Parathyroid adenoma (tissue), 2 donors: ENCODE results near the gene TAS2R31.

Experiments used
- H2AFZ ChIP-seq: fragments of 300-600 bp; sonication (generic); one replicate; pipeline ENCODE4 v1.7.0; 2017; ENCODE audit warnings: antibody characterized with exemption, mild to moderate bottlenecking
- H3K27ac ChIP-seq: fragments of 300-600 bp; sonication (generic); one replicate; pipeline ENCODE4 v1.7.0; 2017
- H3K27me3 ChIP-seq: fragments of 300-600 bp; sonication (generic); one replicate; pipeline ENCODE4 v1.7.0; 2017; ENCODE audit warnings: low read length; ENCODE audit not compliant: control insufficient read depth, insufficient read depth
- H3K36me3 ChIP-seq: fragments of 300-600 bp; sonication (generic); one replicate; pipeline ENCODE4 v1.7.0; 2017; ENCODE audit warnings: low read length; ENCODE audit not compliant: control insufficient read depth, insufficient read depth
- H3K4me1 ChIP-seq: fragments of 300-600 bp; sonication (generic); one replicate; pipeline ENCODE4 v1.7.0; 2017; ENCODE audit warnings: control low read depth
- H3K4me2 ChIP-seq: fragments of 300-600 bp; sonication (generic); one replicate; pipeline ENCODE4 v1.7.0; 2017; ENCODE audit warnings: low read length
- H3K4me3 ChIP-seq: fragments of 300-600 bp; sonication (generic); one replicate; pipeline ENCODE4 v1.7.0; 2017; ENCODE audit warnings: low read depth, low read length
- H3K79me2 ChIP-seq: fragments of 300-600 bp; sonication (generic); one replicate; pipeline ENCODE4 v1.7.0; 2017; ENCODE audit warnings: control low read depth
- H3K9ac ChIP-seq: fragments of 300-600 bp; sonication (generic); one replicate; pipeline ENCODE4 v1.7.0; 2017; ENCODE audit warnings: mild to moderate bottlenecking
- H3K9me3 ChIP-seq: fragments of 300-600 bp; sonication (generic); one replicate; pipeline ENCODE4 v1.7.0; 2017; ENCODE audit warnings: low read length; ENCODE audit not compliant: control insufficient read depth
- TF ChIP-seq, protein P1 (sequence below): fragments of 300-600 bp; sonication (generic); IDR thresholded peaks from one replicate; pipeline ENCODE4 v1.7.0; 2017; ENCODE audit warnings: antibody characterized with exemption, mild to moderate bottlenecking
- donor health status: primary hyperparathyroidism.

The TAS2R31 gene

DNA sequence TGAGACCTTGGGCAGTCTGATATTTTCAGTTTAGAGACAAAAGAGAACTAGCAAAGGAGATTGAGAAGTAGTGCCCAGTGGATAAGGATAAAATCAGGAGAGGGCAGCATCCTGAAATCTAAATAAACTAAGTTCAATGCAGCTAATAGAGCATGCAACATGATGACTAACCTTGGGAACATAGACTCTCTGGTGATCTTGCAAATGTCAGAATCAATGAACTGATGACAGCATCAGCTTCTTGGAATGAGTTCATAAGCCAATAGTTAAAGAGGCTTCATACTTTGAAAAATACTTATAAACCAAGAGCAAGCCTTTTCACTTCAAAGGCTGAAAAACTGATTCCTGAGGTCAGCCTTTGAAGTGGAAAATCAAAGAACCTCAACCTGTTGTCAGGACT lies 17.0 kb downstream of the TAS2R31 start:
- Histone ChIP-seq H3K4me3 (no peak overlapping the region), H3K36me3 (no peaks in the 10 kb centered on the region), H3K27ac (no peak overlapping the region), H3K4me2 (no peak overlapping the region), H3K9ac (no peak overlapping the region), H3K9me3 (no peaks in the 10 kb centered on the region), H2AFZ (no peak overlapping the region), H3K4me1 (no peaks in the 10 kb centered on the region), H3K79me2 (peaks cover 4% of the 10 kb centered on the region), H3K27me3 (no peaks in the 10 kb centered on the region)
- TF ChIP-seq, protein P1, sequence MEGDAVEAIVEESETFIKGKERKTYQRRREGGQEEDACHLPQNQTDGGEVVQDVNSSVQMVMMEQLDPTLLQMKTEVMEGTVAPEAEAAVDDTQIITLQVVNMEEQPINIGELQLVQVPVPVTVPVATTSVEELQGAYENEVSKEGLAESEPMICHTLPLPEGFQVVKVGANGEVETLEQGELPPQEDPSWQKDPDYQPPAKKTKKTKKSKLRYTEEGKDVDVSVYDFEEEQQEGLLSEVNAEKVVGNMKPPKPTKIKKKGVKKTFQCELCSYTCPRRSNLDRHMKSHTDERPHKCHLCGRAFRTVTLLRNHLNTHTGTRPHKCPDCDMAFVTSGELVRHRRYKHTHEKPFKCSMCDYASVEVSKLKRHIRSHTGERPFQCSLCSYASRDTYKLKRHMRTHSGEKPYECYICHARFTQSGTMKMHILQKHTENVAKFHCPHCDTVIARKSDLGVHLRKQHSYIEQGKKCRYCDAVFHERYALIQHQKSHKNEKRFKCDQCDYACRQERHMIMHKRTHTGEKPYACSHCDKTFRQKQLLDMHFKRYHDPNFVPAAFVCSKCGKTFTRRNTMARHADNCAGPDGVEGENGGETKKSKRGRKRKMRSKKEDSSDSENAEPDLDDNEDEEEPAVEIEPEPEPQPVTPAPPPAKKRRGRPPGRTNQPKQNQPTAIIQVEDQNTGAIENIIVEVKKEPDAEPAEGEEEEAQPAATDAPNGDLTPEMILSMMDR: no peak

DNA sequence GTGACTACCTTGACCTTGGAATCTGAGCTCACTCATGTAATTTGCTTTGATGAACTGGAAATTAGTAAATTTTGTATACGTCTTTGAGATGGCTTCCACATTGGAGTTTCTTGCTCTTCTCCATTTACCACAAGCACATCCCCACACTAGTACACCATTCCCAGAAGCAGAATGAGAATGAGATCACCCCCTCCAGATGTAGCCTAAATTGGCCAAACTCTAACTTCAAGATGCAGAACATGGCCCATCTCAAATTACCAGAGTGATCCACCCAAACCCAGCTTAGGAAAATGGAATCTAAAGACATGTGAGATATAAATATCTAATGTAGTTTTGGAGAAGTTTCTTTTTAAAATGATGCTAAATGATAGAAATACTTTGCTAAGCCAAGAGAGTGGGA lies 23.6 kb downstream of the TAS2R31 start:
- no peaks in the 10 kb centered on the region for H3K79me2 ChIP-seq
- H3K27me3 ChIP-seq: no peaks in the 10 kb centered on the region
- TF ChIP-seq, protein P1: no peak
- no peak overlapping the region for H3K4me3 ChIP-seq
- no peaks in the 10 kb centered on the region for H3K36me3 ChIP-seq
- no peak overlapping the region for H2AFZ ChIP-seq
- no peak overlapping the region for H3K9ac ChIP-seq
- H3K4me1 ChIP-seq: no peaks in the 10 kb centered on the region
- H3K27ac ChIP-seq: no peak overlapping the region
- H3K4me2 ChIP-seq: no peak overlapping the region
- H3K9me3 ChIP-seq: no peaks in the 10 kb centered on the region

DNA sequence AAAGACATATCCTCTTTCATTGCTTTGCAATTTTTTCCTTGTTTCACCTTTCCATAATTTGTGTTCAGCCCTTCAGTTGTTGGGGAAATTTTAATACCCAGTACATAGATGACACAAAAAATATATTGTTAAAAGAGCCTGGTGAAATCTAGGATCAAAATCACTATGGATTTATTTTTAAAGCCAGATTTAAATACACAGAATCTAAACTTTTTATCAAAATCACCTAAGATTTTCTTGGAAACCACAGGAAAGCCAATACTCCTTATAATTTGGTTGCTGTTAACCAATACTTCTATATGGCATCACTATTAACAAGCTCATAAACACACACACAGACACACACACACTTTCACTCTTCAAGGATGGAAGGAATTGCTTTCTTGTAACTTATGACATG lies 33.0 kb downstream of the TAS2R31 start, which contains the start of gene TAS2R20:
Gene TAS2R20 (minus strand): TSS at position 101 of the 400 bp plus-strand sequence. CDS start 429 bp downstream, outside the sequence.
- TF ChIP-seq, protein P1: no peak
- H3K4me1 ChIP-seq: no peaks in the 10 kb centered on the region

DNA sequence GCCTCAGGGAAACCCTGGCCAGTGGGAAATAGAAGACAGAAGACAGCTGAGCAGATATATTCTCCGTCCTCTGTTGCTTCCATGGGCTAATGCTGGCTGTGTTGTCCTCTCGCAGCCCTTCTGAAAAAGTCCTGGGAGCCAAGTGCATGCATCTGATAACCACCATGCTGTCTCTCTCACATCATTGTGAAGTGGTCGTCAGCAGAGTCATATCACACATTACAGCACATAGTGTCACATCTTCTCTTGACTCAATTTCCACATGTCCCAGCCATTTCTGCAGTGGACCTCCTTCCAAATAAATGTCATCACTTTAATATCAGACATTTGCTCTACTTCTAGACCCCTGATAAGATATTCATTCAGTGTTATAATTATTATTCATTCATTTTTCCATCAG lies 36.9 kb downstream of the TAS2R31 start:
- no peak overlapping the region for H3K4me2 ChIP-seq
- H3K9me3 ChIP-seq: no peaks in the 10 kb centered on the region
- TF ChIP-seq, protein P1: no peak
- no peaks in the 10 kb centered on the region for H3K36me3 ChIP-seq
- no peak overlapping the region for H3K4me3 ChIP-seq
- H2AFZ ChIP-seq: no peak overlapping the region
- H3K9ac ChIP-seq: no peak overlapping the region
- no peak overlapping the region for H3K27ac ChIP-seq
- no peaks in the 10 kb centered on the region for H3K4me1 ChIP-seq
- no peaks in the 10 kb centered on the region for H3K27me3 ChIP-seq
- H3K79me2 ChIP-seq: peaks cover 3% of the 10 kb centered on the region

More for the DNA sequence above, 33.0 kb downstream of the TAS2R31 start, which contains the start of gene TAS2R20:
- no peaks in the 10 kb centered on the region for H3K36me3 ChIP-seq
- H3K9ac ChIP-seq: no peak within 1 kb of the TSS
- no peak within 1 kb of the TSS for H3K4me2 ChIP-seq
- H3K27me3 ChIP-seq: no peaks in the 10 kb centered on the region
- H2AFZ ChIP-seq: no peak within 1 kb of the TSS
- H3K9me3 ChIP-seq: no peaks in the 10 kb centered on the region
- H3K27ac ChIP-seq: no peak within 1 kb of the TSS
- H3K79me2 ChIP-seq: no peaks in the 10 kb centered on the region
- no peak within 1 kb of the TSS for H3K4me3 ChIP-seq

DNA sequence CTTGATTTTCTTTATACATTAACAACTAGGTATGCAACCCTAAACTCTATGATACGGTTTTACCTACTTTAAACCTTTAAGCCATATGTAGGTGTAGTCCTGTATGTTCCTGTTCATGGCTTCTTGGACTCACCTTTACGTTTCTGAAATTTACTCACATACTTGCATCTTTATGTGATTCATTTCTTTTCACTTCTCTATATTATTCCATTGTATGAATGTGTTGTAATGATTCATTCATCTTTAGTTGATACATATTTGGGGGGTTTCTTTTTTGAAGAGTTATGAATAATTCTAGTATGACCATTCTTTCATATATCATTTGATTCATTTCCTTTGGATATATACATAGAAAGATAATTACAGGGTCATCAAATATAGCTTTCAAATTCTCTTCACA lies 42.1 kb downstream of the TAS2R31 start:
- H3K9me3 ChIP-seq: no peaks in the 10 kb centered on the region
- no peak overlapping the region for H3K9ac ChIP-seq
- H3K27me3 ChIP-seq: no peaks in the 10 kb centered on the region
- H3K4me1 ChIP-seq: no peaks in the 10 kb centered on the region
- H3K4me2 ChIP-seq: no peak overlapping the region
- no peak overlapping the region for H2AFZ ChIP-seq
- no peak overlapping the region for H3K4me3 ChIP-seq
- H3K36me3 ChIP-seq: no peaks in the 10 kb centered on the region
- TF ChIP-seq, protein P1: no peak
- H3K79me2 ChIP-seq: peaks cover 3% of the 10 kb centered on the region
- H3K27ac ChIP-seq: no peak overlapping the region
